Activated CD8-positive, alpha-beta T cell treated with anti-CD3 and anti-CD28 coated beads for 36 hours (primary cell): Measurements from ENCODE around the gene FBXW10. TPM values are rescaled to one million over a fixed set of nuclear protein-coding genes. Genes with fewer than 3 reads are reported as not detected.
A peak's percentile ranks its signal among the peaks of the same experiment; 100 is the strongest.
"Not testable (repeated sequence)": the region's sequence is repeated elsewhere in the genome, so short reads cannot be mapped to it uniquely, and the experiment has no call there.

ENCODE experiments used
- ATAC-seq: fragments of 200-7000 bp; cut with Tn5 transposase; one replicate; pipeline ENCODE4 v1.10.0; 2021; ENCODE audit warnings: mild to moderate bottlenecking, moderate library complexity
- CTCF ChIA-PET: fragments of 350-600 bp; sonication (Branson Sonifier 250); formaldehyde crosslinking; loops from one replicate; lab custom pipeline; 2021; ENCODE audit warnings: antibody characterized with exemption; lab: Charles Lee
- POLR2A ChIA-PET: fragments of 350-600 bp; sonication (Branson Sonifier 250); formaldehyde crosslinking; loops from one replicate; lab custom pipeline; 2021; ENCODE audit warnings: antibody characterized with exemption; lab: Charles Lee
- DNase-seq: peaks from one replicate; pipeline ENCODE4 v3.0.0-alpha.2; 2020
- H3K27ac Mint-ChIP-seq: one replicate; pipeline ENCODE4 v1.8.0; 2021; ENCODE audit warnings: mild to moderate bottlenecking, mixed read lengths
- H3K27me3 Mint-ChIP-seq: one replicate; pipeline ENCODE4 v1.8.0; 2021; ENCODE audit warnings: mixed read lengths
- H3K36me3 Mint-ChIP-seq: one replicate; pipeline ENCODE4 v1.8.0; 2021; ENCODE audit warnings: low read depth, mixed read lengths
- H3K4me1 Mint-ChIP-seq: one replicate; pipeline ENCODE4 v1.8.0; 2021; ENCODE audit warnings: low read depth, mixed read lengths
- H3K4me3 Mint-ChIP-seq: one replicate; pipeline ENCODE4 v1.8.0; 2021; ENCODE audit warnings: mild to moderate bottlenecking, moderate library complexity, mixed read lengths
- H3K9me3 Mint-ChIP-seq: one replicate; pipeline ENCODE4 v1.8.0; 2021; ENCODE audit warnings: mixed read lengths
- CTCF ChIP-seq: fragments of 200-600 bp; IDR thresholded peaks from one replicate; pipeline ENCODE4 v1.8.0; 2022; ENCODE audit warnings: antibody characterized with exemption, mild to moderate bottlenecking
- intact Hi-C: fragments of 100-400 bp; cut with micrococcal nuclease; formaldehyde crosslinking; loops from one replicate; pipeline ENCODE4 v1.10.0; 2022
- total RNA-seq, 2 experiments: library from RNA; stranded (reverse); gene quantifications; one replicate each; pipeline ENCODE4 v1.2.3, GENCODE V29; 2021

FBXW10 gene
- not detected for total RNA-seq

GRCh38 chr17:18743699-18744421 is at the start of gene FBXW10:
Gene FBXW10 (plus strand): TSS chr17:18744054. CDS start chr17:18744245, 191 bp downstream.
- H3K27ac Mint-ChIP-seq, H3K4me1 Mint-ChIP-seq, CTCF ChIA-PET, H3K27me3 Mint-ChIP-seq, POLR2A ChIA-PET, ATAC-seq, intact Hi-C loops, DNase-seq, H3K4me3 Mint-ChIP-seq, H3K36me3 Mint-ChIP-seq, H3K9me3 Mint-ChIP-seq: not testable (repeated sequence)

- intact Hi-C loops, H3K4me3 Mint-ChIP-seq, H3K36me3 Mint-ChIP-seq, H3K27me3 Mint-ChIP-seq, DNase-seq, POLR2A ChIA-PET, CTCF ChIA-PET, H3K27ac Mint-ChIP-seq, H3K9me3 Mint-ChIP-seq, ATAC-seq: not testable (repeated sequence)
- H3K4me1 Mint-ChIP-seq = peaks cover 14% of the 10 kb centered on the region
Observed at GRCh38 chr17:18695143-18695542, 48.7 kb upstream of the FBXW10 start.

- H3K9me3 Mint-ChIP-seq, H3K27me3 Mint-ChIP-seq, POLR2A ChIA-PET, DNase-seq, intact Hi-C loops, ATAC-seq, H3K36me3 Mint-ChIP-seq: not testable (repeated sequence)
- Mint-ChIP-seq H3K27ac (peak overlapping the region; percentile 79), H3K4me3 (peak overlapping the region; percentile 85), H3K4me1 (peaks cover 14% of the 10 kb centered on the region)
- CTCF ChIA-PET = interaction anchor here (2.0 kb wide), 1 partner anchor 72 kb away, joined by 8 read pairs; no protein-coding TSS in a partner anchor
Observed at GRCh38 chr17:18698473-18699103, 45.3 kb upstream of the FBXW10 start.

GRCh38 chr17:18705955-18706354 is 37.9 kb upstream of the FBXW10 start:
- H3K27me3 Mint-ChIP-seq, H3K4me3 Mint-ChIP-seq, POLR2A ChIA-PET, DNase-seq, H3K9me3 Mint-ChIP-seq, CTCF ChIA-PET, H3K27ac Mint-ChIP-seq, H3K36me3 Mint-ChIP-seq, intact Hi-C loops, H3K4me1 Mint-ChIP-seq, ATAC-seq: not testable (repeated sequence)

- H3K36me3 Mint-ChIP-seq, H3K4me3 Mint-ChIP-seq, intact Hi-C loops, ATAC-seq, CTCF ChIA-PET, DNase-seq, H3K4me1 Mint-ChIP-seq, H3K27ac Mint-ChIP-seq, H3K27me3 Mint-ChIP-seq, POLR2A ChIA-PET, H3K9me3 Mint-ChIP-seq: not testable (repeated sequence)
Observed at GRCh38 chr17:18708215-18708614, 35.6 kb upstream of the FBXW10 start.

GRCh38 chr17:18712354-18712999 is 31.4 kb upstream of the FBXW10 start:
- TF ChIP-seq CTCF = peak; percentile 70
- H3K27me3 Mint-ChIP-seq, intact Hi-C loops, H3K27ac Mint-ChIP-seq, H3K9me3 Mint-ChIP-seq, H3K4me3 Mint-ChIP-seq, H3K4me1 Mint-ChIP-seq, POLR2A ChIA-PET, H3K36me3 Mint-ChIP-seq: not testable (repeated sequence)
- CTCF ChIA-PET = interaction anchor here (1.1 kb wide), 1 partner anchor 86 kb away, joined by 4 read pairs; no protein-coding TSS in a partner anchor
- DNase-seq = peak; percentile 85
- peak; percentile 65 for ATAC-seq

GRCh38 chr17:18718643-18719427 is 25.0 kb upstream of the FBXW10 start:
- H3K27ac Mint-ChIP-seq, H3K36me3 Mint-ChIP-seq, H3K9me3 Mint-ChIP-seq, H3K27me3 Mint-ChIP-seq, intact Hi-C loops, CTCF ChIA-PET, H3K4me1 Mint-ChIP-seq, H3K4me3 Mint-ChIP-seq, ATAC-seq, DNase-seq, POLR2A ChIA-PET: not testable (repeated sequence)

- H3K27me3 Mint-ChIP-seq, CTCF ChIA-PET, intact Hi-C loops: not testable (repeated sequence)
Observed at GRCh38 chr17:18719428-18720110, 24.3 kb upstream of the FBXW10 start.

GRCh38 chr17:18721775-18722547 is 21.9 kb upstream of the FBXW10 start:
- H3K4me3 Mint-ChIP-seq, H3K9me3 Mint-ChIP-seq, intact Hi-C loops, H3K27me3 Mint-ChIP-seq, POLR2A ChIA-PET, H3K27ac Mint-ChIP-seq, ATAC-seq, H3K36me3 Mint-ChIP-seq, DNase-seq, CTCF ChIA-PET, H3K4me1 Mint-ChIP-seq: not testable (repeated sequence)

More at GRCh38 chr17:18719428-18720110, 24.3 kb upstream of the FBXW10 start:
- ATAC-seq, H3K36me3 Mint-ChIP-seq, H3K27ac Mint-ChIP-seq, POLR2A ChIA-PET, H3K4me3 Mint-ChIP-seq, H3K4me1 Mint-ChIP-seq, H3K9me3 Mint-ChIP-seq, DNase-seq: not testable (repeated sequence)
